GM23338 (cell line): ENCODE results near the gene OXGR1. TPM values are rescaled to one million over a fixed set of nuclear protein-coding genes. Genes with fewer than 3 reads are reported as not detected.

Experiments
- ATAC-seq: fragments of 200-7000 bp; cut with Tn5 transposase; 3 replicates; pipeline ENCODE4 v1.9.1; 2020
- DNase-seq: peaks from one replicate; pipeline ENCODE4 v3.0.0-alpha.2; 2015; ENCODE audit warnings: low spot score
- H2AFZ ChIP-seq: fragments of 200-600 bp; sonication (generic); 2 replicates; pipeline ENCODE4 v1.8.0; 2016; ENCODE audit warnings: antibody characterized with exemption, mild to moderate bottlenecking, moderate library complexity
- H3F3A ChIP-seq: fragments of 200-600 bp; sonication (generic); replicated peaks from 2 replicates; pipeline ENCODE4 v1.8.0; 2017; ENCODE audit warnings: antibody characterized with exemption, mixed run types, low read depth
- H3K27ac ChIP-seq: fragments of 200-600 bp; sonication (generic); 2 replicates; pipeline ENCODE4 v1.6.1; 2016; ENCODE audit warnings: low read depth
- H3K27me3 ChIP-seq: fragments of 200-600 bp; sonication (generic); 2 replicates; pipeline ENCODE4 v1.8.0; 2016; ENCODE audit warnings: mild to moderate bottlenecking, mixed run types, moderate library complexity; ENCODE audit not compliant: insufficient read depth
- H3K36me3 ChIP-seq: fragments of 200-600 bp; sonication (generic); 2 replicates; pipeline ENCODE4 v1.8.0; 2016; ENCODE audit warnings: mild to moderate bottlenecking; ENCODE audit not compliant: insufficient read depth
- H3K4me1 ChIP-seq: fragments of 200-600 bp; sonication (generic); 2 replicates; pipeline ENCODE4 v1.8.0; 2016; ENCODE audit warnings: mild to moderate bottlenecking, moderate library complexity; ENCODE audit not compliant: insufficient read depth
- H3K4me2 ChIP-seq: fragments of 200-600 bp; sonication (generic); 2 replicates; pipeline ENCODE4 v1.7.1; 2017; ENCODE audit warnings: mixed run types
- H3K4me3 ChIP-seq: fragments of 200-600 bp; sonication (generic); 2 replicates; pipeline ENCODE4 v1.6.1; 2016; ENCODE audit warnings: mixed run types
- H3K79me2 ChIP-seq: fragments of 200-600 bp; sonication (generic); replicated peaks from 2 replicates; pipeline ENCODE4 v1.8.0; 2017; ENCODE audit warnings: mild to moderate bottlenecking; ENCODE audit not compliant: insufficient read depth
- H3K9me2 ChIP-seq: fragments of 200-600 bp; sonication (generic); 2 replicates; pipeline ENCODE4 v1.8.0; 2017; ENCODE audit not compliant: insufficient read depth
- H4K20me1 ChIP-seq: fragments of 200-600 bp; sonication (generic); replicated peaks from 2 replicates; pipeline ENCODE4 v1.8.0; 2017; ENCODE audit warnings: mild to moderate bottlenecking; ENCODE audit not compliant: insufficient read depth
- H3K27ac Mint-ChIP-seq: 2 replicates; pipeline ENCODE4 v1.8.0; 2020; ENCODE audit warnings: inconsistent platforms, mild to moderate bottlenecking, moderate library complexity, mixed read lengths
- H3K27me3 Mint-ChIP-seq: 3 replicates; pipeline ENCODE4 v1.8.0; 2022; ENCODE audit warnings: low read depth, mild to moderate bottlenecking, moderate library complexity, mixed read lengths, inconsistent platforms; ENCODE audit not compliant: insufficient read depth, poor library complexity
- H3K36me3 Mint-ChIP-seq: 3 replicates; pipeline ENCODE4 v1.8.0; 2021; ENCODE audit warnings: low read depth, mild to moderate bottlenecking, inconsistent platforms, moderate library complexity, mixed read lengths
- H3K4me1 Mint-ChIP-seq: 3 replicates; pipeline ENCODE4 v1.8.0; 2020; ENCODE audit warnings: mild to moderate bottlenecking, inconsistent platforms, mixed read lengths
- H3K4me3 Mint-ChIP-seq: 3 replicates; pipeline ENCODE4 v1.8.0; 2021; ENCODE audit warnings: moderate library complexity, mild to moderate bottlenecking, inconsistent platforms, mixed read lengths
- H3K9me3 Mint-ChIP-seq: 3 replicates; pipeline ENCODE4 v1.8.0; 2020; ENCODE audit warnings: moderate library complexity, mild to moderate bottlenecking, inconsistent platforms, mixed read lengths
- EZH2 ChIP-seq: fragments of 200-600 bp; sonication (generic); IDR thresholded peaks from one replicate; pipeline ENCODE4 v1.8.0; 2017; ENCODE audit warnings: antibody characterized with exemption, mild to moderate bottlenecking, low read depth; ENCODE audit not compliant: unreplicated experiment
- EZH2phosphoT487 ChIP-seq: fragments of 200-600 bp; sonication (generic); IDR thresholded peaks from one replicate; pipeline ENCODE4 v1.8.1; 2018; ENCODE audit warnings: antibody characterized with exemption; ENCODE audit not compliant: unreplicated experiment
- JUNB ChIP-seq: IDR thresholded peaks from one replicate; pipeline ENCODE4 v1.6.1; 2016; ENCODE audit warnings: antibody characterized with exemption; ENCODE audit not compliant: unreplicated experiment
- POLR2AphosphoS5 ChIP-seq: IDR thresholded peaks from 2 replicates; pipeline ENCODE4 v1.6.1; 2016; ENCODE audit warnings: antibody characterized with exemption, low read depth
- ZNF114 ChIP-seq: fragments of 250-450 bp; sonication (Bioruptor Pico); IDR thresholded peaks from 2 replicates; pipeline ENCODE4 v1.5.0; 2020; ENCODE audit warnings: mild to moderate bottlenecking, moderate library complexity
- ZNF331 ChIP-seq: fragments of 250-450 bp; sonication (Bioruptor Pico); IDR thresholded peaks from 2 replicates; pipeline ENCODE4 v1.5.0; 2020; ENCODE audit warnings: low read depth, mild to moderate bottlenecking, moderate library complexity
- ZNF462 ChIP-seq: fragments of 250-450 bp; sonication (Bioruptor Pico); IDR thresholded peaks from 2 replicates; pipeline ENCODE4 v1.5.0; 2020; ENCODE audit warnings: mild to moderate bottlenecking, moderate library complexity
- polyA plus RNA-seq: library from polyadenylated mRNA; unstranded; fragments of >200 nt; fragmentation: Nextera tagmentation; extraction: Ambion mirVana; gene quantifications from 2 replicates; pipeline ENCODE4 v1.2.1, GENCODE V29; 2016
- total RNA-seq: library from RNA; depleted of rRNA; stranded (reverse); fragments of >200 nt; shearing (Covaris generic); gene quantifications from 2 replicates; pipeline ENCODE4 v1.2.3, GENCODE V29; 2014
- TF ChIP-seq, protein P1 (sequence below), 2 experiments: fragments of 200-600 bp in 1 of 2; sonication (generic) in 1 of 2; conservative IDR thresholded peaks; 2 replicates each; pipeline versions ENCODE4 v1.5.1 to v1.6.1; 2016 to 2017; ENCODE audit warnings: antibody characterized with exemption in 2 of 2, low read depth in 2 of 2, mild to moderate bottlenecking in 2 of 2, moderate library complexity in 1 of 2
- TF ChIP-seq, protein P2 (sequence below): IDR thresholded peaks from 2 replicates; pipeline ENCODE4 v1.6.1; 2016; ENCODE audit warnings: antibody characterized with exemption
- TF ChIP-seq, protein P3 (sequence below): IDR thresholded peaks from one replicate; pipeline ENCODE4 v1.6.1; 2018; ENCODE audit warnings: antibody characterized with exemption; ENCODE audit not compliant: unreplicated experiment

The OXGR1 gene
- total and polyA plus RNA-seq, 2 experiments from 2014 or later, result 0.29 to 0.80 TPM

DNA sequence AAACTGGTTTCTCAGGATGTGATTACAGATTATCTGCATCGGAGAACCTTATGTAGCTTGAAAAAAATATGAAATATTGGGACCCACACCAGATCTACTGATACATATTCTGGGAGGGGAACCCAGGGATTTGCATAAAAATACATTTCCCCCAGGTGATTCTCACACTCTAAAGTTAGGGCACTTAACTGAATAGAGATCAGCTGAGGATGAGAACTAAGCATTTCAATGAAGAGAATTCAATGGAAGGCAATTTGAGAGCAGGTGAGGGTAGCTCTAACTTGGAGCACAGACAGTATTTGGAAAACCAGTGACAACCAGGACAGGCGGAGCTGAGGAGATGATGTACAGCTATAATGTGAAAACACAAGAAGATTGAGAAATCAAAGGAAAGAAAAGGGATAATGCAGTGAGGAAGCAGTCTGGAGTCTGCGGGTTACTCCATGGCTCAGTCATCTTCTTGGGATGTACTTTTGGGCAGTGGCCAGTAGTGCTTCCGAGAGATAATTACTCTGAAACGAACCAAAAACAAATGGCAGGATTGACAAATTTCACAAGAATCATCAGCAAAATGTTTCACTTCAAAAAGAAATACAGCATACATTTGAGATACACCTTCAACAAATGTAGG is 6.1 kb upstream of the OXGR1 start (continued):
- TF ChIP-seq, protein P1, sequence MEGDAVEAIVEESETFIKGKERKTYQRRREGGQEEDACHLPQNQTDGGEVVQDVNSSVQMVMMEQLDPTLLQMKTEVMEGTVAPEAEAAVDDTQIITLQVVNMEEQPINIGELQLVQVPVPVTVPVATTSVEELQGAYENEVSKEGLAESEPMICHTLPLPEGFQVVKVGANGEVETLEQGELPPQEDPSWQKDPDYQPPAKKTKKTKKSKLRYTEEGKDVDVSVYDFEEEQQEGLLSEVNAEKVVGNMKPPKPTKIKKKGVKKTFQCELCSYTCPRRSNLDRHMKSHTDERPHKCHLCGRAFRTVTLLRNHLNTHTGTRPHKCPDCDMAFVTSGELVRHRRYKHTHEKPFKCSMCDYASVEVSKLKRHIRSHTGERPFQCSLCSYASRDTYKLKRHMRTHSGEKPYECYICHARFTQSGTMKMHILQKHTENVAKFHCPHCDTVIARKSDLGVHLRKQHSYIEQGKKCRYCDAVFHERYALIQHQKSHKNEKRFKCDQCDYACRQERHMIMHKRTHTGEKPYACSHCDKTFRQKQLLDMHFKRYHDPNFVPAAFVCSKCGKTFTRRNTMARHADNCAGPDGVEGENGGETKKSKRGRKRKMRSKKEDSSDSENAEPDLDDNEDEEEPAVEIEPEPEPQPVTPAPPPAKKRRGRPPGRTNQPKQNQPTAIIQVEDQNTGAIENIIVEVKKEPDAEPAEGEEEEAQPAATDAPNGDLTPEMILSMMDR (conservative IDR thresholded peaks at IDR 0.05; ENCODE audit: low read depth in 2 of 2), result no peak
- TF ChIP-seq, protein P2, sequence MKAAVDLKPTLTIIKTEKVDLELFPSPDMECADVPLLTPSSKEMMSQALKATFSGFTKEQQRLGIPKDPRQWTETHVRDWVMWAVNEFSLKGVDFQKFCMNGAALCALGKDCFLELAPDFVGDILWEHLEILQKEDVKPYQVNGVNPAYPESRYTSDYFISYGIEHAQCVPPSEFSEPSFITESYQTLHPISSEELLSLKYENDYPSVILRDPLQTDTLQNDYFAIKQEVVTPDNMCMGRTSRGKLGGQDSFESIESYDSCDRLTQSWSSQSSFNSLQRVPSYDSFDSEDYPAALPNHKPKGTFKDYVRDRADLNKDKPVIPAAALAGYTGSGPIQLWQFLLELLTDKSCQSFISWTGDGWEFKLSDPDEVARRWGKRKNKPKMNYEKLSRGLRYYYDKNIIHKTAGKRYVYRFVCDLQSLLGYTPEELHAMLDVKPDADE, result no peak

GRCh38 chr13:96999091-96999490 is 4.8 kb upstream of the OXGR1 start:
- no peaks in the 10 kb centered on the region for H3K79me2 ChIP-seq
- peaks cover 100% of the 10 kb centered on the region for H3K27me3 ChIP-seq
- H3K4me1 Mint-ChIP-seq, result peaks cover 16% of the 10 kb centered on the region
- no peaks in the 10 kb centered on the region for H3K36me3 Mint-ChIP-seq
- H3K27me3 Mint-ChIP-seq, result peaks cover 63% of the 10 kb centered on the region
- H4K20me1 ChIP-seq, result no peaks in the 10 kb centered on the region; the same call in 1 of the 2 replicates
- H3K4me3 ChIP-seq, result no peak overlapping the region
- no peaks in the 10 kb centered on the region for H3K36me3 ChIP-seq
- DNase-seq (no peak), ATAC-seq (no peak)
- peaks cover 18% of the 10 kb centered on the region for H3K4me1 ChIP-seq
- H3K27ac Mint-ChIP-seq, result no peak overlapping the region
- H3K4me3 Mint-ChIP-seq, result no peak overlapping the region
- H2AFZ ChIP-seq, result no peak overlapping the region
- H3K9me3 Mint-ChIP-seq, result no peaks in the 10 kb centered on the region
- H3K27ac ChIP-seq, result no peak overlapping the region
- H3K9me2 ChIP-seq, result no peaks in the 10 kb centered on the region
- no peaks in the 10 kb centered on the region for H3F3A ChIP-seq
- no peak overlapping the region for H3K4me2 ChIP-seq
- TF ChIP-seq, protein P3, sequence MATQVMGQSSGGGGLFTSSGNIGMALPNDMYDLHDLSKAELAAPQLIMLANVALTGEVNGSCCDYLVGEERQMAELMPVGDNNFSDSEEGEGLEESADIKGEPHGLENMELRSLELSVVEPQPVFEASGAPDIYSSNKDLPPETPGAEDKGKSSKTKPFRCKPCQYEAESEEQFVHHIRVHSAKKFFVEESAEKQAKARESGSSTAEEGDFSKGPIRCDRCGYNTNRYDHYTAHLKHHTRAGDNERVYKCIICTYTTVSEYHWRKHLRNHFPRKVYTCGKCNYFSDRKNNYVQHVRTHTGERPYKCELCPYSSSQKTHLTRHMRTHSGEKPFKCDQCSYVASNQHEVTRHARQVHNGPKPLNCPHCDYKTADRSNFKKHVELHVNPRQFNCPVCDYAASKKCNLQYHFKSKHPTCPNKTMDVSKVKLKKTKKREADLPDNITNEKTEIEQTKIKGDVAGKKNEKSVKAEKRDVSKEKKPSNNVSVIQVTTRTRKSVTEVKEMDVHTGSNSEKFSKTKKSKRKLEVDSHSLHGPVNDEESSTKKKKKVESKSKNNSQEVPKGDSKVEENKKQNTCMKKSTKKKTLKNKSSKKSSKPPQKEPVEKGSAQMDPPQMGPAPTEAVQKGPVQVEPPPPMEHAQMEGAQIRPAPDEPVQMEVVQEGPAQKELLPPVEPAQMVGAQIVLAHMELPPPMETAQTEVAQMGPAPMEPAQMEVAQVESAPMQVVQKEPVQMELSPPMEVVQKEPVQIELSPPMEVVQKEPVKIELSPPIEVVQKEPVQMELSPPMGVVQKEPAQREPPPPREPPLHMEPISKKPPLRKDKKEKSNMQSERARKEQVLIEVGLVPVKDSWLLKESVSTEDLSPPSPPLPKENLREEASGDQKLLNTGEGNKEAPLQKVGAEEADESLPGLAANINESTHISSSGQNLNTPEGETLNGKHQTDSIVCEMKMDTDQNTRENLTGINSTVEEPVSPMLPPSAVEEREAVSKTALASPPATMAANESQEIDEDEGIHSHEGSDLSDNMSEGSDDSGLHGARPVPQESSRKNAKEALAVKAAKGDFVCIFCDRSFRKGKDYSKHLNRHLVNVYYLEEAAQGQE, result no peak
- TF ChIP-seq JUNB (no peak), ZNF331 (no peak), EZH2phosphoT487 (no peak), ZNF114 (no peak), POLR2AphosphoS5 (no peak), ZNF462 (CRISPR knock-in tag) (no peak), EZH2 (no peak)
- TF ChIP-seq, protein P2, result no peak
